ENCODE measurements around the gene PCNX1. TPM values are rescaled to one million over a fixed set of nuclear protein-coding genes. Genes with fewer than 3 reads are reported as not detected.

The PCNX1 gene
- total and polyA plus RNA-seq, 9 of the 15 experiments (the other 6 are each of a cell fraction or from before 2014, with no cell fraction given) = 0.30 to 4.5 (median 2.3) TPM

- TF ChIP-seq CREB5 (CRISPR knock-in tag; IDR thresholded peaks at IDR 0.05) (no peak), RHOXF2B (CRISPR knock-in tag; conservative IDR thresholded peaks at IDR 0.05) (no peak), ZBTB7A (IDR thresholded peaks at IDR 0.05; ENCODE audit: borderline replicate concordance, control insufficient read depth, low read depth, low read length) (no peak), PKNOX1 (IDR thresholded peaks at IDR 0.05) (no peak), ATF2 (CRISPR knock-in tag; IDR thresholded peaks at IDR 0.05) (no peak), CSDE1 (IDR thresholded peaks at IDR 0.05) (no peak), MEF2D (tag; conservative IDR thresholded peaks at IDR 0.05; ENCODE audit: low read depth) (no peak), GTF3C2 (IDR thresholded peaks at IDR 0.05; ENCODE audit: borderline replicate concordance, extremely low read depth, insufficient read length) (no peak), RERE (CRISPR knock-in tag; IDR thresholded peaks at IDR 0.05; ENCODE audit: borderline replicate concordance) (no peak), ETV5 (CRISPR knock-in tag; IDR thresholded peaks at IDR 0.05; ENCODE audit: low read depth) (no peak), ZNF174 (CRISPR knock-in tag; IDR thresholded peaks at IDR 0.05) (no peak)
These were observed 228.7 kb downstream of the PCNX1 start (continued) for GRCh38 chr14:71135911-71136310.
